Measurements from ENCODE around the gene CCR2.

GRCh38 chr3:46375814-46376213 lies 21.9 kb downstream of the CCR2 start:
- TF ChIP-seq TOX (CRISPR knock-in tag; IDR thresholded peaks at IDR 0.05; ENCODE audit: borderline replicate concordance) (no peak), OSR1 (CRISPR knock-in tag; IDR thresholded peaks at IDR 0.05) (no peak), CSDC2 (CRISPR knock-in tag; IDR thresholded peaks at IDR 0.05) (no peak)
